GM12892 (cell line): ENCODE data around the gene FAM168A.

Experiments
- POLR2A ChIP-seq: IDR thresholded peaks from 2 replicates; pipeline ENCODE4 v1.6.1; 2011; ENCODE audit warnings: low read depth, low read length, control low read depth
- TAF1 ChIP-seq: IDR thresholded peaks from 2 replicates; pipeline ENCODE4 v1.6.1; 2011; ENCODE audit warnings: low read depth, mild to moderate bottlenecking, control low read depth, low read length, borderline replicate concordance

- TF ChIP-seq POLR2A (no peak), TAF1 (no peak)
These were observed 200.9 kb downstream of the FAM168A start for GRCh38 chr11:73396985-73397384.
